Breast epithelium (tissue), 4 donors: Measurements from ENCODE around the gene PRR22. TPM values are rescaled to one million over a fixed set of nuclear protein-coding genes. Genes with fewer than 3 reads are reported as not detected.

ENCODE experiments used
- DNase-seq, 2 donors: peaks; one replicate each; pipeline ENCODE4 v3.0.0-alpha.2; 2019; ENCODE audit warnings: low spot score in 2 of 2
- H3K27ac ChIP-seq, 2 donors: fragments of 200-600 bp; sonication (generic) in 1 of 2; one replicate each; pipeline ENCODE4 v1.5.1; 2016 to 2019; ENCODE audit warnings: mild to moderate bottlenecking in 1 of 2
- H3K27me3 ChIP-seq, 2 donors: fragments of 200-600 bp; sonication (generic) in 1 of 2; one replicate each; pipeline versions ENCODE4 v1.5.1 to v1.6.0; 2017 to 2019; ENCODE audit warnings: control low read depth in 1 of 2, mild to moderate bottlenecking in 1 of 2
- H3K36me3 ChIP-seq: fragments of 200-600 bp; one replicate; pipeline ENCODE4 v1.5.1; 2019
- H3K4me1 ChIP-seq, 2 donors: fragments of 200-600 bp; sonication (generic); one replicate each; pipeline ENCODE4 v1.5.1; 2016 to 2019; ENCODE audit warnings: control low read depth in 1 of 2
- H3K4me3 ChIP-seq, 3 donors: fragments of 200-600 bp; sonication (generic); 1 replicate in 2 of 3; 2 replicates in 1 of 3; pipeline ENCODE4 v1.5.1; 2016 to 2019; ENCODE audit warnings: mild to moderate bottlenecking in 3 of 3, moderate library complexity in 2 of 3
- H3K9me3 ChIP-seq, 2 donors: fragments of 200-600 bp; sonication (generic) in 1 of 2; one replicate each; pipeline ENCODE4 v1.5.1; 2016 to 2019; ENCODE audit warnings: control low read depth in 1 of 2
- POLR2A ChIP-seq: fragments of 450-650 bp; IDR thresholded peaks from one replicate; pipeline ENCODE4 v1.6.1; 2016; ENCODE audit warnings: antibody characterized with exemption, mild to moderate bottlenecking, moderate library complexity
- POLR2AphosphoS5 ChIP-seq, 3 donors: sonication (generic); formaldehyde crosslinking; IDR thresholded peaks; one replicate each; pipeline ENCODE4 v1.6.1; 2017; ENCODE audit warnings: antibody characterized with exemption in 3 of 3
- intact Hi-C: fragments of 100-400 bp; cut with DNase I; formaldehyde crosslinking; loops from one replicate; pipeline ENCODE4 v1.15.1; 2023; ENCODE audit warnings: low total_unique reads
- total RNA-seq, 3 donors: library from RNA; depleted of rRNA; stranded (reverse); fragments of >200 nt; gene quantifications; one replicate each; pipeline ENCODE4 v1.1.0, GENCODE V29; 2016
- TF ChIP-seq, protein P1 (sequence below), 3 donors: fragments of 450-650 bp; IDR thresholded peaks; one replicate each; pipeline ENCODE4 v1.5.1; 2016 to 2017; ENCODE audit warnings: antibody characterized with exemption in 3 of 3, mild to moderate bottlenecking in 3 of 3, moderate library complexity in 3 of 3

The PRR22 gene
- total RNA-seq, 3 donors from 2014 or later = 0.64 to 2.0 (median 1.2) TPM

DNA sequence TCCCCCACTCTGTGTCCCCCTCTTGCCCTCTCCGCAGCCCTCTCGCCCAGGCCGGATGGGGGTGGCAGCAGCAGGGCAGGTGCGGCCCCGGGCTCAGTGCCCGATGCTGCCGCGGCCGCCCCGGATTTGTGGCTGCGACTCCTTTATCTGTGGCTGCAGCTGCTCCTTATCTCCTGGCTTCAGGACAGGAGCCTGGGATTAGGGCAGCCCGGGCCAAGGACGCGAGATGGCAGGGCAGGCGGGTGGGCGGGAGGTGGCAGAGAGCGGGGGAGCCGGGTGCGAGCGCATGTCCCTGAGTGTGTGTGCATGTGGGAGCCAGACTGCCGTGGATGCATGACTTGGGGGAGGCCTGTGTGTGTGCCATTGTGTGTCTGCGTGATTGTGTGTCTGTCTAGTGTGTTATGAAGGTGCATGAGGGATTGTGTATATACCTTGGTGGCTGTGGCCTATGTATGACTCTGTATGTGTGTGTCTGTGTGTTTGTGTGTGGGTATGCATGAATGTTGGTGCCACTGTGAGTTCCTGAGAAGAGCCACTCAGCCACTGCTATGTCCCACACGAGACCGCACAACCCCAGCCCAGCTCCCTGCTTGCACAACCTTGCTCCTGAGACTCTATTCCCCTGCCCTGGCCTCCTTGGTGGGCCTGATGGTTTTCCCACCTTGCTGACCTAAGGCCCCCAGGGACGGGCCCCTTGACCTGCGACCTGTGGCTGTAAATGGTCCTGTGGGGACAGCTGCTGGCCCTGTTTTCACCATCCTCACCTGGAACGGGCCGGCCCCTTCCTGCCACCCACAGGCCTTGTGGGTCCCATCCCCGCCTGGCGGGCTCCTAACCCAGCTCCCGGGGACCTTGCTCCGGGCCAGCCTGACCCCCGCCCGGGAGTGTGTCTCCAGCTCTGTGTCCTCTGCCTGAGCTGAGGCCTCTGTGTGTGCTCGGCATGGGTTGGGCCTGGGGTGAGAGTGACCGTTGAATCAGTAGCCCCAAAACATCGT, 15.0 kb upstream of the PRR22 start:
- TF ChIP-seq POLR2A = no peak
- TF ChIP-seq POLR2AphosphoS5 (IDR thresholded peaks at IDR 0.05) = no peak
- TF ChIP-seq, protein P1, sequence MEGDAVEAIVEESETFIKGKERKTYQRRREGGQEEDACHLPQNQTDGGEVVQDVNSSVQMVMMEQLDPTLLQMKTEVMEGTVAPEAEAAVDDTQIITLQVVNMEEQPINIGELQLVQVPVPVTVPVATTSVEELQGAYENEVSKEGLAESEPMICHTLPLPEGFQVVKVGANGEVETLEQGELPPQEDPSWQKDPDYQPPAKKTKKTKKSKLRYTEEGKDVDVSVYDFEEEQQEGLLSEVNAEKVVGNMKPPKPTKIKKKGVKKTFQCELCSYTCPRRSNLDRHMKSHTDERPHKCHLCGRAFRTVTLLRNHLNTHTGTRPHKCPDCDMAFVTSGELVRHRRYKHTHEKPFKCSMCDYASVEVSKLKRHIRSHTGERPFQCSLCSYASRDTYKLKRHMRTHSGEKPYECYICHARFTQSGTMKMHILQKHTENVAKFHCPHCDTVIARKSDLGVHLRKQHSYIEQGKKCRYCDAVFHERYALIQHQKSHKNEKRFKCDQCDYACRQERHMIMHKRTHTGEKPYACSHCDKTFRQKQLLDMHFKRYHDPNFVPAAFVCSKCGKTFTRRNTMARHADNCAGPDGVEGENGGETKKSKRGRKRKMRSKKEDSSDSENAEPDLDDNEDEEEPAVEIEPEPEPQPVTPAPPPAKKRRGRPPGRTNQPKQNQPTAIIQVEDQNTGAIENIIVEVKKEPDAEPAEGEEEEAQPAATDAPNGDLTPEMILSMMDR (IDR thresholded peaks at IDR 0.05) = no peak
- H3K4me1 ChIP-seq = no peaks in the 10 kb centered on the region
- intact Hi-C loops = loop anchor here (5.0 to 10.0 kb wide), 2 partner anchors 105 to 922 kb away; partner anchors contain the start of genes NDUFA11 and VMAC

DNA sequence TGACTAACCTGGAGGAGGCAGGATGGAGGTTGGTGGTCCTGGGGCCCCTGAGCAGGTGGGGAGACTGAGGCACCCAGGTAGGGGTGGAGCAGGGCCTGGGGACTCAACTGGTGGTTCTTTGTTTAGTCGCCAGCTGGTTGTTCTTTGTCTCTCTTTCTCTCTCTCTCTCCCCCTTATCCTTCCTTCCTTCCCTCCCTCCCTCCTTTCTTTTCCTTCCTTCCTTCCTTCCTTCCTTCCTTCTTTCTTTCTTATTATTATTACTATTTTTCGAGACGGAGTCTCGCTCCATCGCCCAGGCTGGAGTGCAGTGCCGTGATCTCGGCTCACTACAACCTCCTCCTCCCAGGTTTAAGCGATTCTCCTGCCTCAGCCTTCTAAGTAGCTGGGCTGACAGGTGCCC, 13.7 kb upstream of the PRR22 start:
- Histone ChIP-seq H3K4me3 (no peak overlapping the region), H3K27ac (no peak overlapping the region), H3K27me3 (peaks cover 0 to 6% of the 10 kb centered on the region in 2 donors), H3K9me3 (no peaks in the 10 kb centered on the region), H3K4me1 (no peaks in the 10 kb centered on the region), H3K36me3 (no peaks in the 10 kb centered on the region)
- intact Hi-C loops = loop anchor here (5.0 kb wide), 1 partner anchor 921 kb away; no protein-coding TSS in a partner anchor
- TF ChIP-seq POLR2AphosphoS5 (IDR thresholded peaks at IDR 0.05) (no peak), POLR2A (no peak)
- TF ChIP-seq, protein P1 (IDR thresholded peaks at IDR 0.05) = no peak
- DNase-seq = no peak

More for the DNA sequence above, 15.0 kb upstream of the PRR22 start:
- Histone ChIP-seq H3K27me3 (peaks cover 0 to 8% of the 10 kb centered on the region in 2 donors), H3K36me3 (no peaks in the 10 kb centered on the region), H3K4me3 (no peak overlapping the region), H3K9me3 (no peaks in the 10 kb centered on the region), H3K27ac (no peak overlapping the region)
- no peak for DNase-seq

- H3K9me3 ChIP-seq = no peaks in the 10 kb centered on the region
- no peak overlapping the region for H3K27ac ChIP-seq
- no peak overlapping the region for H3K4me3 ChIP-seq
- no peak for DNase-seq
- H3K36me3 ChIP-seq = no peaks in the 10 kb centered on the region
- TF ChIP-seq POLR2AphosphoS5 (IDR thresholded peaks at IDR 0.05) = no peak
- no peak for TF ChIP-seq POLR2A
- TF ChIP-seq, protein P1 (IDR thresholded peaks at IDR 0.05) = no peak
- intact Hi-C loops = loop anchor here (5.0 kb wide), 1 partner anchor 918 kb away; no protein-coding TSS in a partner anchor
- no peaks in the 10 kb centered on the region for H3K4me1 ChIP-seq
- H3K27me3 ChIP-seq = no peaks in the 10 kb centered on the region
Measured at GRCh38 chr19:5795382-5795919, 10.9 kb upstream of the PRR22 start.

DNA sequence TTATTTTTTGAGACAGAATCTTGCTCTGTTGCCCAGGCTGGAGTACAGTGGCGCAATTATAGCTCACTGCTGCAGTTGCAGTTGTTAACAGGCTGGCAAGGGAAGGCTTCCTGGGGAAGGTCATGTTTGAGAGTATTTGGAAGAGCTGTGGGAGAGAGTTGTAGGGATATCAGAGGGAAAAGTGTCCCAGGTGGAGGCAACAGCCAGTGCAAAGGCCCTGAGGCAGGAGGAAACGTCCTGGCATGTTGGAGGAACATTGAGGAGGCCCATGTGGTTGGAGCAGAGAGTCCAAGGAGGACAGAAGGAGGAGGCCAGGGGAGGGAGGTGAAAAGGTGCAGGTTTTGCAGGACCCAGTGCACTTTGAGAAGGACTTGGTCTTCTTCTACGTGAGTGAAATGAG, 8.6 kb upstream of the PRR22 start:
- Histone ChIP-seq H3K36me3 (no peaks in the 10 kb centered on the region), H3K4me3 (no peak overlapping the region), H3K27ac (no peak overlapping the region), H3K27me3 (no peaks in the 10 kb centered on the region), H3K9me3 (no peaks in the 10 kb centered on the region), H3K4me1 (peaks cover 0 to 8% of the 10 kb centered on the region in 2 donors)
- no peak for DNase-seq
- intact Hi-C loops = no loop called here
- no peak for TF ChIP-seq POLR2AphosphoS5 (IDR thresholded peaks at IDR 0.05)
- TF ChIP-seq, protein P1 (IDR thresholded peaks at IDR 0.05) = no peak
- no peak for TF ChIP-seq POLR2A

GRCh38 chr19:5792224-5792623, 7.7 kb upstream of the PRR22 start:
- Histone ChIP-seq H3K9me3 (no peaks in the 10 kb centered on the region), H3K27ac (no peak overlapping the region), H3K4me3 (no peak overlapping the region), H3K27me3 (no peaks in the 10 kb centered on the region), H3K4me1 (peaks cover 0 to 8% of the 10 kb centered on the region in 2 donors), H3K36me3 (no peaks in the 10 kb centered on the region)
- no peak for DNase-seq
- intact Hi-C loops = no loop called here
- no peak for TF ChIP-seq POLR2A
- no peak for TF ChIP-seq POLR2AphosphoS5 (IDR thresholded peaks at IDR 0.05)
- TF ChIP-seq, protein P1 (IDR thresholded peaks at IDR 0.05) = no peak
